Kidney glomerular epithelial cell (primary cell): ENCODE measurements around the gene RALGAPA2.

ENCODE experiments used
- DNase-seq: peaks from one replicate; lab custom pipeline; 2025; lab: John Stamatoyannopoulos, UW

RALGAPA2 gene

DNA sequence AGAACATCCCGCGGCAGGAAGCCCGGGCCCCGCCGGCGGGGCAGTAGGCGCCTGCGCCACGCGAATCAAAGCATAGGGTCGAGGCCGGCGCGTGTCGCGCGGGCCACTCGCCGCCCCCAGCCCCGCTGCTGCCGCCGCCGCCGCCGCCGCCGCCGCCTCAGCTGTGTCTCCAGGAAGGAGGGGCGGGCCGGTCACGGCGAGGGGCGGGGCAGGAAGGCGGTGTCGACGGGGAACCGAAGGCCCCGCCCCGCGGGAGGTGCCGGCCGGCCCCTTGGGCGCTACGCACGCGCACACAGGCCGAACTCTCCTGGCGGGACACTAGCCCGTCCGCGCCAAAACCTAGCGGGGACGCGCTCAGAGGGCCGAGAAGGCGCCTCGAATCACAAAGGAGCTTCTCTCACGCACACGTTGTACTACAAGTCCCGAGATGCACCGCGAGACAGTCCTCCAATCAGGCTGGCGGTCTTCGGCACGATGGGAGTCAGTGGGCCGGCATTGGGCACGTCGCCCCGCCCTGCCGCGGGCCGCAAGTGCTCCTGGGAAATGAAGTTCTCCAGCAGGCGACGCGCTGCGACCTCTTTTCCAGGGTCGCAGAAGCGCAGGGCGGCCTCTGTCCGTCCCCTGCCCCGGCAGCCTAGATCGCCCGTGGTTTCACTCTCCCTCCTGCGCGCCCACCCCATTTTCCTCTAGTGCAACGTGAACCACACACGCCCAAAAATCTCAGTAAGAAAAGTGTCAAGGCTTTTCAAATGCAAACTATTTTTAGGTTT is at the start of gene RALGAPA2:
TSS of gene RALGAPA2 (minus strand) at position 171 of the 770 bp plus-strand sequence. CDS start at position 7, 164 bp downstream.
- DNase-seq, result peak; percentile 93

DNA sequence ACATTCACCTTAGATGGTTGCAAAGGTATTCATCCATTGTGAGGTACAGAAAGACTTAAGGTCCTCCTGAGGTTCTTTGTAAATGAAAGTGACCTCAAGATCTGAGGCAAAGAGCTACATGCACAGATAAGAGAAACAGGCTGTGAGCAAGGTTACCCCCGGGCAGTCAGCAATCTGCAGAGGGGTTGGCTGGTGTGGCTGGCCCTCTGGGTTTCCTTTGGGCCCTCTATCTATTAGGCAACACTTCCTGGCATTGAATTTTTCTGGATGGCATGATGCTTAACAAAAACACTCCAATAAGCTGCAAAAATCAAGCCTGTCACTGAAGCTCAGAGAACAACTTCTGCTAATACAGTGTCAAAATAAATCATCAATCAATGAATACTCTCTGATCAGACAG is 48.9 kb upstream of the RALGAPA2 start:
- no peak for DNase-seq

DNA sequence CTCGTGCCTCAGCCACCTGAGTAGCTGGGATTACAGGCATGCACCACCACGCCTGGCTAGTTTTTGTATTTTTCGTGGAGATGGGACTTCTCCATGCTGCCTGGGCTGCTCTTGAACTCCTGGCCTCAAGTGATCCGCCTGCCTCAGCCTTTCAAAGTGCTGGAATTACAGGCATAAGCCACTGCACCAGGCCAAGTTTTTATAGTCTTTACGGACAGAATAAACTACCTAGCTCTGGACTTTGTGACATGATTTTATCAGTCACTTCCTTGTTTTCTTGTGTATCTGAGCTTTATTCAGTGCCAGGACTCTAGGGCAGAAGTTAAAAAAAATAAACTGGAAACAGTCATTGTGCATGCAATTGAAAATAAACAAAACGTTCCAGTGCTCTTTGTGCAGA is 46.7 kb upstream of the RALGAPA2 start:
- no peak for DNase-seq

DNA sequence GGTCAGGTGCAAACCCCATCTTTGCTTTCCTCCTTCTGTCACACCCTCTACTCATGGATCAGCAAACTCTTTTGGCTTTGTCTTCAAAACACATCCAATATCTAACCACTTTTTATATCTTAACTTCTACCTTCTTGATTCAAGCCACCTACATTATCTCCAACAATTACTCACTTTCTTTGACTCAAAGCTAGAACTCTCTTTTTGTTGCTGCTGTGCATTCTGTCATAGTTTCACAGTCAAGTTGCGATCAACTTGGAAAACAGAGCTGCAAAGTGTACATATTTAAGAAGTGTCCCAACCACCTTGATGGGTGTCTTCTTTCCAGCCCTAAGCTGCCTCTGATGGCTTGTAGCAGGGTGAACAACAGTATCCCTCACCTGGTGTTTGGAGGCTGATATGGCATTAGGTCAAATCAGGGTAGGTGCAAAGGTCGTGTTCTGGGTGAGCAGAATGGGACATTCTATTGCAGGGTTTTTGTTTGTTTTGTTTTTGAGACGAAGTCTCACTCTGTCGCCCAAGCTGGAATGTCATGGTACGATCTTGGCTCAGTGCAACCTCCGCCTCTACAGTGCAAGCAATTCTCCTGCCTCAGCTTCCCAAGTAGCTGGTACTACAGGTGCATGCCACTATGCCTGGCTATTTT is 43.4 kb upstream of the RALGAPA2 start:
- DNase-seq, result no peak

DNA sequence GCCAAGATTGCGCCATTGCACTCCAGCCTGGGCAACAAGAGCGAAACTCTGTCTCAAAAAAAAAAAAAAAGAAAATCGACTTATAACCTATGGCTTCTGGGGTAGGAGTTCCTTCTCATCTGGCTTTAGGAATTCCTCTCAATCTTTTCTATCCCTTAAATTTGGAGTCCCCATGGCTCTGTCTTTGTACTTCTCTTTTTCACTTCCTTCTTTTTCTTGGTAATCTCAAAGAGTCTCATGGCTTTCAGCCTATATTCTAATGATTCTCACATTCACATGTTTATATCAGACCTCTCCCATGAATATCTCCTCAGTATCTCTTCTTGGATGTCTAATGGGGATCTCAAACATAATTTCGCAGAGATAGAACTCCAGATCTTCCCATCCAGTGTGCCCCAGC is 42.8 kb upstream of the RALGAPA2 start:
- DNase-seq, result no peak

DNA sequence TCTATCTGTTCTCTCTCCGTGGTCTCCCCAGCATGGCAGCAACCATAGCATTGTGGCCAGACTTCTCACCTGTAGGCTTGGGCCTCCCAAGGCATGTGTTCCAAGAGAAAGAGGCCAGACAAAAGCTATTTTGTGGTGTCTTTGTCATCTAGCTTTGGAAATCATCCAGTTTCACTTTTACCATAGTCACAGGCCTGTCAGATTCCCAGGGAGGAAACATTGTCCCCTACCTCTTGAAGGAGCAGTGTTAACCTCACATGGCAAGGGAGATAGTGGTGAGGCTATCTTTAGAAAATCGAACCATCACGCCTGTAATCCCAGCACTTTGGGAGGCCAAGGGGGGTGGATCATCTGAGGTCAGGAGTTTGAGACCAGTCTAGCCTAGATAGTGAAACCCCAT is 42.3 kb upstream of the RALGAPA2 start:
- DNase-seq, result no peak

DNA sequence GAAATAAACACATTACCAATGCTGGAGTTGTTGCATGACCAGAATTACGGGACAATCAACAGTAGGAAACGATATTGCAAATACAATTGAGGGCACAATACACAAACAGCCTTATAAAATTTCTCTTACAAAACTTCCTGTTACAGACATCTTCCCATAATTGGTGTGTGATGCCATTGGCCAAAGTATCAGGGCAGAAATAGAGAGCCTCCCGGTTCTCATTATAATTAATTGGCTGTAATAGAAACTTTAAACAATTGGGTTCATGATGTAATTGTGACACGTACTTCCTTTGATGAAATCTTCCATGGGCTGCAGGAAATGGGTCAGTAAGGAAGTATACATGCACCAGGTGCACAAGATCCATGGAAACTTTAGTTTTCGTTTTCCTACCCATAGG is 40.3 kb upstream of the RALGAPA2 start:
- DNase-seq, result no peak

DNA sequence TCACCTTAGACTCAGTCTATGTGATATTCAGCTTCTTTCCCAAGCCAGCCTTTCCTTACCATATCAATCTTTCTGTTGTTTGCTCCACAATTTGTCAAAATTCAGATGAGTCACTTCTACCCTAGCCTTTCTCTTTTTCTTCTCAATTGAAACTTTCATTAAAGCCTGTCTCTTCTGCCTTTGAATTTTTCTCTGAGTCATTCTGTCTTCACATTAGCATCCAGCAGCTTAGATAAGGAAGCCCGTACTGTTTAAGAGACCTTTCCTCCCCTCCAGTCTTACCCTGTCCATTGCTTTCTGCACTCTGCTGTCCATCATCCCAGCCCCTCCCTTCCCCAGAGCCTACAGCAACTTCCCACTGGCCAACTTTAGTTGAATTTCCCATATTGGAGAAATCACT is 34.9 kb upstream of the RALGAPA2 start:
- no peak for DNase-seq

DNA sequence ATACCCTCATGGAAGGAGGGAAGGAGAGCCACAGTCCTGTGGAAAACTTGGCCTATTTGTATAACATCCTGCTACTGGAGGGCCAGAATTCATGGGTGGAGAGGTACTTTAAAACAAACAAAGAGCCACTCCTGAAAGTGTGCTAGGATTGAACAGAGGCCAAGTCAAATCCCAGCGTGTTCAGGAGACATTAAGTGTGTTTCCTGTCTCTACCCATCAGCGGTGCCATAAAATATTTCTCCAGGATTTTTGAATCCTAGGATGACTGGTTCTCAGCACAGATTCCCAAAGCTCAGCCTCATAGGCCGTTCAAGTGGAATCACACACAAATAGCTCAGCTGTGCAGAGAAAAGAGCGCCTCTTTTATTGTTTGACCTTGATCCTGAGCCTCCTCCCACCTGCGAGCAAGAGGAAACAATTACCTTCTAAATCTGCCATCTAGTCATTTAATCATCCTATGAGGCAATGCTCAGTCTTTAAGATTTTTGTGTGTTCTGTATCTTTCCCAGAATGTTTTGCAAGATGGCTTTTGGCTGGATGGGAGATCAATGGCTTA is 31.8 kb upstream of the RALGAPA2 start:
- no peak for DNase-seq

DNA sequence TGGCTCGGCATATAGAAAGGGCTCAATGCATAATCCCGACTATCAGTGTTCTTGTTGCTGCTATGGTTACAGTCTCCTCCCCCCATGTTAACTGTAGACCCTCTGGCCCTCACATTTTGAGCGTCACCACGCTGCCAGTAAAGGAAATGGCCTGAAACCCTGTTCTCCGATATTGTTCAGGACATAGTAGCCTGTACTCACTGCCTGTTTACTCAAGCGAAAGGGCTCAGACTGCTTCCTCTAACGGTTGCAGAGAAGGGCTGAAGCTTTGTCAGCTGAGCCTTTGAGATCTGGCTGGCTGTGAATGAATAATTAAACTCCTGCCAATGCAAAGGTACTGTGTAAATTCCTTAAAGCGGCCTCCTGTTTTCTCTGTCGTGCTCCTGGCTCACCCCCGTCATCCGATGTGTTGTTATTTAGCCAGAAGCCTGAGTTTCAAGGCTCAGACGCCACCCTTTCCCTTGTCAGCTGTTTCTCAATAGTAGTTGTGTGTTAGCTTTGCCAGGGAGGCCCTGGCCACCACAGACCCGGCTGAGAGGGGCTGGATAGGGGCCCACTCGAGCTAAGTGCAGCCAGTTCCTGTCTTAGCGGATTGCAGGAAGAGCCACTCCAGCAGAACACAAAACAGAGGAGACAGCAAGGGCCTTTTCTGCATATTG is 31.2 kb upstream of the RALGAPA2 start:
- no peak for DNase-seq

DNA sequence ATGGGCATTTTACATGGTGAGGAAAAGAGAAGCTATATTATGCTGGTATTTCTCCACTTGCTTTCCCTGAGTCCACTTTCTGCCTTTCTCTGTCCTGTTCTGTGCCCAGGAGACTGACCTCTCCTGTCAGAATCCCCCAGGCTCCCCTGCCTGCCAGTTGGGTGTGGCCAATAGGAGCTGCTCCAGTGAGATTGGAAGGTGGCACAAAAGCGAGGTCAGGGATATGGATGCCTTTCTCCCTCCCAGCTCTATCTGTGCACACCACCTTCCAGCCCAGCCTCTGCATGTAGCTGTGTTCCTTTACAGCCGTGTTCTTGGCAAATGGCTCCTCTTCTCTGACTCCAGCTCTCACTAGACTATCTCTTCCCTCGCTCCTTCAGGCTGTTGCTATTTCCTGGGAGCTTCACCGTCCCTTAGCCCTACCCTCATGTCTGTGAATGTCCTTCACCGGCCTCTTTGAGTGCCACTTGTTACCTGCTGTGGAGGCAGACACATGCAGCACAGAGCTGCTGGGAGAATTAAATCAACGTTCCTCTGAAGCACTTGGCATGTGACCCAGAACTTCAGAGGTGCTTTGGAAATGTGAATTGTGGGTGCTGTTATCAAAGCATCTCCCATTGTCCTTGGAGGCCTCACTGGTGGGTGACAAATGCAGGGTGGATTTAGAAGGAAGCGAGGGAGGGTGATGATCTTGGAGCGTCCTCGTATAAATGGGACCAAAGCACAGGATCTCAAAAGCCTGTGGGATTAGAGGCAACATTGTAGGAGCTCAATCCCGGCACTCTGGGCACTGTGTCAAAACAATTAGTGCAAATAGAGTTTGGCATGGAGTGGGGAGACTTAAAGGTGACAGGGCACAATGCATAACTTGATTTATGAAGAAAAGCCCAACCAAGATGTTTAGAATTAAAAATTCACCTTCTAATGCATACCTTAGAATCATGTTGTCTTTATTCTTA is 28.9 kb upstream of the RALGAPA2 start:
- DNase-seq, result no peak

DNA sequence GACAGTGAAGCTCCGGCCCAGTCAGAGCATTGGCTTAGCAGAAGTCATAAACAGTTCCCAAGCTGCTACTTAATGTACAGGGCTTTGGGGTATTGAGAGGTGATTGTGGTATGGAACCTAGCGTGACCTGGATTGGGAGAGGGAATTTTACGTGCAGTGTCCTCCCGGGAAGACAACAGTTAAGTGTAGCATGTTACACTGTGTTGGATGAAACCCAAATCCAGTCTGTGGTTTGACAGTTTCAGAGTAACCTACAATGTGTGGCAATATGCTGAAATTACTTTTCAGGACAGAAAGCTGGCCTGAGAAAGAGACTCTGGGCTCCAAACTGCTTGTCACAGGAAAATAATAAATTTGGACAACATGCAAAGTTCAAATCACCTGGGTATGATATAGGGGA is 28.1 kb upstream of the RALGAPA2 start:
- no peak for DNase-seq

DNA sequence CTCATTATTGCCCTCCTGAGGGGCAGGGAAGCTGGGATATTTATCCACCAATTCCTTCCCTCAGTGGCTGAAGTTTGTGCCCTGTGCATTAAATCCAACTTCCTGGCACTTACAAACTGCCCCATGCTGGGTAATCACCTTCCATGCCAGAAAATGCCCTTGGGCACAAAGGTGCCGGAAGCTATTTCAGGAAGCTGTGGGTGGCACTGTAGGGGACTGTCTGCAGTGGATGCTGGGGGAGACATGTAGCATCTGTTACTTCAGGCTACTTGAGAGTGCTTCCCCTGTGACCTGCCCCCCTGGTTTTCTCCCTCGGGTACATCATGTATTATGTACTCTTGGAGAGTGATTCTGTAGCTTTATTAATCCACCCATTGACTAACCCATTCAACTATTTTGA is 24.7 kb upstream of the RALGAPA2 start:
- DNase-seq, result no peak

DNA sequence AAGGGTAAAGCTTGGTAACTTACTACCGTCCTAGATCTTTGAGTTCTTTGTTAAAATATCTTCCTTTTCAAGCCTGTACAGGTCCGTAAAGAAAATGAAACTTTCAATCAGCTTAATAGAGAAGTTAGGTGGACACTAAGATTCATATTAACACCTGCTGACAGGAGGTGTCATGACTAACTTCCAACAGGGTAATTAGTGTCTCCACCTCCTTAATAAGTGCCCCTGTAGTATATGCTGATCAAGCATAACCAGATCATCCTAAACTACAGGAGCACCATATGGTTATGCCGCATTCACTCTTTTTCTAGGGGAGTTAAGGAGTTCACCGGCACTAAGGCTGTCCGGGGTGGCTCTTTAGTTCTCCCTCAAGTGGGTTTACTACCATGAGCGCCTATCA is 23.9 kb upstream of the RALGAPA2 start:
- no peak for DNase-seq

DNA sequence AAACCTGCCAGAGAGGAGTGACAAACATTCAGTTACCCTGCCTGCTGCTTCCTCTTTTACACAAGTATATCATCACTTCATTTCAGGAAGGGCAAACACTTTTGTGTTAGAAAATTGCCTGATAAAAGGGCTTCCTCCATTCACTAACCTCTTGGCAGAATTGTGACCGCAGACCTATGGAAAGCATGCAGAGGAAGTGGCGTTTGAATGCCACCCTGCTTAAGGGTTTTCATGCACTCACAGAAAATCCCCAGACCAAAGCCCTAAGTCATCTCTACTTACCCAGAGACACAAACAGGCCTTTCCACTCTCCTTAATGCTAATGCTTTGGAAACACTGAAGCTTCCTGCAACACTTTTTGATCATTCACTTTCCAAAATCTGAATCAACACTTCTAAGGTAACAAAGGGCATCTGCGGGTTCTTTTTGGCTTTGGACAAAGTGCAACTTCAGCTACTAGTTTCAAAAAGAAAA is 22.1 kb upstream of the RALGAPA2 start:
- no peak for DNase-seq

DNA sequence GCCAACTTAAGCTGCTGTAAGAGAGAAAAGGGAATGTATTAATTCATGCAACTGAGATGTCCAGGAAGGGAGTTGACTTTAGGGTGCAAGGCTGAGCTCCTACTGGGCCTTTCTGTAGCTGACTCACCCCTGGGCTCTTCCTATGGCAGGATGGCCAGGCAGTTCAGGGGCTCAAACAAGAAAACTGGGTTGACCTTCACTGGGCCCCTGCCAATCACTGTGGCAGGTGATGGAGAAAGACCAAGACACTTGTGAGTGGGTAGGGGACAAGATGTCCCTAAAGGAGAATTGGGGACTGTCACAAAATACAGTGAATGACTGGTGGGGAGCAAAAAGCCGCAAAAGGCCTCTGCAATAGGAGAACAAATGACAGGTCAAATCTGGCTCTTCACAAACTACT is 21.5 kb upstream of the RALGAPA2 start:
- no peak for DNase-seq

DNA sequence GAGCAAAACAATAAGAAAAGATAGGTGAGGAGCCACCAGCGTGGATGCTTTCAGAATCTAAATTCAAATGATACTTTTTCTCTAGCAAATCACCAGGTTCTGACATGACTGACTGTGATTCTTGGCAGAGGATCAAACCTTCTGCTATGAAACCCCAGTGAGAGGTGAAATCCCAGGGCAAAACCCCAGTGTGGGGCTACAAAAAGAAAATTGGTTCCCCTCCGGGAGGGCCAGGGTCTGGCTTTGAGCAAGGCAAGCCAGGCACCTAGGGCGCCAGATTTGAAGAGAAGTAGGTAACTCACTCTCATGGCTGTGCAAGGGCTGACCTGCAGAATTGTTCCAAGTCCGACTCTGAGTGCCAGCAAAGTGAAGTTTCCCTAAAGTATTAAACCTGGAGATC is 20.2 kb upstream of the RALGAPA2 start:
- DNase-seq, result no peak

DNA sequence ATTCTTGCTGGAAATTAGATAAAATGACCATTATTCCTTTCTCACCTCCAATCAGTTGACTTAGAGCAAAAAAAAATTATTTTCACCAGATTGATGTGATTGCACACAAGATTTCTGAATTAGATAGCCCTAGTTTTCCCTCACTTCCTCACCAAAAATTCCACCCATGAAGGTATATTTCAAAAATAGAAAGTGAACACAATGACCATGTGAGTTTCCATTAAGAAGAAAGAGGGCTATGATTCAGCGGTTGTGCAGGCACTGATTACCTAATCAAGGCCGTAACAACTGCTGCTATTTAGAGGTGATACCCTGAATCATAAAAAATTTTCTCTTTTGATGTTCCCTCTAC is 19.5 kb upstream of the RALGAPA2 start:
- DNase-seq, result peak; percentile 16

DNA sequence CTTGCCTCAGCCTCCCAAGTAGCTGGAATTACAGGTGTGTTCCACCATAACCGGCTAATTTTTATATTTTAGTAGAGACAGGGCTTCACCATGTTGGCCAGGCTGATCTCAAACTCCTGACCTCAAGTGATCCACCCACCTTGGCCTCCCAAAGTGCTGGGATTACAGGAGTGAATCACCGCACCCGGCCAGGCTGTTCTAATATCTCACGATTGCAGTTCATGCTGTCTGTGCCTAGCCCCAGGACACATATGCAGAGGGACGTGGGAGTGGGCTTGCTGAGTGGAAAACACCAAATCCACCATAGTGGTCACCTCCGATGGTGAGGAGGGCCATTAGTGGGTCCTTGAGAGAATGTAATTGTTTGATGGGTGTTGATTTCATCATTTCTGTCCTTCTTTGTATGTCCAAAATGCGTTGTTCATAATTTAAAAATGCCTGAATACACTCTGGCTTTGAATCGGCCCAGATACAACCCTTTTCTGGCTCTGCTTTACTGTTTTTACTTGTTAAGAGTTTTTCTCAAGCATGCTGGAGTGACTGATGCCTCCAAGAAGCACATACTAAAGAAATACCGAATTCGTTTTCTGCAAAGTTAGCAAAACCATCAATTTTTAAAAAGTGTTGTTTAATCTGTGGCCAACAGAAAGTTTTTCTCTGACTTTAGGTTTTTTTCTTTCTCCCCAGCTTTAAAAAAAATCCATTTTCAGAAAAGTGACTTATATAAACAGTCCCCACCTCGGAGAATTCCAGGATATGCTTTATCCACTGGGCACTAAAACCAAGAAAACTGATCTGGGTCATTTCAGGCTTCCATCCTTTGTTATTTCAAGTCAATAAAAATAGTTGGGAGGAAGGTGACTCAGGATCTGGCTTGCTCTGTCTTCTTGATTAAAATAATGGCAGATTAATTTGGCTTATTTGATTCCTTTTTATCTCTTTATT is 18.8 kb upstream of the RALGAPA2 start:
- DNase-seq, result no peak

DNA sequence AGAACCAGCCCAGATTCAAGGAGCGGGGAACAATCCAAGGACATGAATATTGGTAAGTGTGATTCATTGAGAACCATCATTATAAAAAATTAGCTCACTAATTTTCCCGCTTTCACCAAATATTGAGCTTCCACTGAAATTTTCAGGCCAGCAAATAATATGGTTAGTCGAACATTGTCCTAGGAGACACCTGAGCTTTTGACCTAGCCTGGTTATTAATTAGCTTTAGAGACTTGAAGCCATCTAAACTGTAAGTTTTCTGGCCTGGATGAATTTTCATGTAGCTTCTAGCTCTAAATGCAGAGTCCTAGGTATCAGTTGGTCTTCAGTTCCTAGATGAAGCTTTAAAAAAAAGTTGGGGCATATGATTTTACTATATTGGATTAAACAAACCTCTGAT is 17.1 kb upstream of the RALGAPA2 start:
- no peak for DNase-seq

DNA sequence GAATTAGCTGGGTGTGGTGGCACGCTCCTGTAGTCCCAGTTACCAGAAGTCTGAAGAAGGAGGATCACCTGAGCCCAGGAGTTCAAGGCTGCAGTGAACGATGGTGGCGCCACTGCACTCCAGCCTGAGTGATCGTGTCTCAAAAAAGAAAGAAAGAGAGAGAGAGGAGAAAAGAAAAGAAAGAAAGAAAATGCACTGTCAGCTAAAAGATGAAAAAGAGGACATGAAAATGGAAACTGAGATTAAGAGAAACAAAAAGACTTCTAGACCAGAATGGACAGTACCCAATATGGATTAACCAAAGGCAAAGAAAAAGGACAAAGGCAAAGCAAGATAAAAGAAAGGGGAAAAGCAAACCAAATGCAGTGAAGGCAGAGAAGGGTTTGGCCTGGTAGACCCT is 9.0 kb upstream of the RALGAPA2 start:
- no peak for DNase-seq
